ENCODE data around the gene MAP7D2.

- TF ChIP-seq SUZ12 (IDR thresholded peaks at IDR 0.05; ENCODE audit: extremely low read depth, insufficient read depth, insufficient read length) (no peak), ZNF274 (IDR thresholded peaks at IDR 0.05; ENCODE audit: low read depth, low read length) (no peak)
These were observed 140.9 kb downstream of the MAP7D2 start for GRCh38 chrX:19975845-19976244.
